SK-N-SH (cell line): ENCODE results near the gene HOXD13. TPM values are rescaled to one million over a fixed set of nuclear protein-coding genes. Genes with fewer than 3 reads are reported as not detected.

Experiments used
- CTCF ChIA-PET: fragments of 300-600, 350-600 bp; formaldehyde crosslinking; extraction: SDS; loops from one replicate; lab custom pipeline; 2021; lab: Yijun Ruan, JAX
- POLR2A ChIA-PET: fragments of 350-600 bp; sonication (Branson Sonifier 250); formaldehyde crosslinking; extraction: SDS; loops from one replicate; lab custom pipeline; 2020; ENCODE audit warnings: antibody characterized with exemption, inconsistent platforms; lab: Yijun Ruan, JAX
- DNase-seq: peaks from one replicate; pipeline ENCODE4 v3.0.0; 2012
- H2AFZ ChIP-seq: fragments of 200-600 bp; sonication (generic); 2 replicates; pipeline ENCODE4 v1.8.1; 2016; ENCODE audit warnings: antibody characterized with exemption, mild to moderate bottlenecking, low read depth
- H3F3A ChIP-seq: fragments of 200-600 bp; sonication (generic); replicated peaks from 2 replicates; pipeline ENCODE3; 2016; ENCODE audit warnings: antibody characterized with exemption, mild to moderate bottlenecking; ENCODE audit not compliant: insufficient read depth
- H3K27ac ChIP-seq, 2 experiments: fragments of 200-500 bp in 1 of 2; fragments of 200-600 bp in 1 of 2; sonication (Bioruptor generic) in 1 of 2; sonication (generic), shearing (Covaris generic) in 1 of 2; 2 replicates each; pipeline versions ENCODE4 v1.5.1 to v1.6.1; 2014 to 2016; ENCODE audit warnings: low read depth in 2 of 2, inconsistent platforms in 1 of 2, low read length in 1 of 2, mild to moderate bottlenecking in 1 of 2, mixed read lengths in 1 of 2
- H3K27me3 ChIP-seq: fragments of 200-600 bp; sonication (generic), shearing (Covaris generic); 2 replicates; pipeline ENCODE4 v1.6.1; 2016; ENCODE audit warnings: mixed run types; ENCODE audit not compliant: insufficient read depth
- H3K36me3 ChIP-seq, 2 experiments: fragments of 200-500 bp in 1 of 2; fragments of 200-600 bp in 1 of 2; sonication (Bioruptor generic) in 1 of 2; sonication (generic) in 1 of 2; replicated peaks in 1 of 2; 2 replicates each; pipeline versions ENCODE3 to v1.5.1; 2014 to 2016; ENCODE audit warnings: low read length in 1 of 2, mild to moderate bottlenecking in 1 of 2; ENCODE audit not compliant: insufficient read depth in 2 of 2, control insufficient read depth in 1 of 2
- H3K4me1 ChIP-seq, 2 experiments: fragments of 200-500 bp in 1 of 2; fragments of 200-600 bp in 1 of 2; sonication (Bioruptor generic) in 1 of 2; sonication (generic), shearing (Covaris generic) in 1 of 2; 2 replicates each; pipeline versions ENCODE4 v1.5.1 to v1.6.1; 2014 to 2016; ENCODE audit warnings: low read depth in 1 of 2, low read length in 1 of 2, mixed run types in 1 of 2; ENCODE audit not compliant: insufficient read depth in 2 of 2, control insufficient read depth in 1 of 2
- H3K4me2 ChIP-seq: fragments of 200-600 bp; sonication (generic), shearing (Covaris generic); 2 replicates; pipeline ENCODE4 v1.6.1; 2017; ENCODE audit warnings: mixed run types
- H3K4me3 ChIP-seq, 2 experiments: fragments of 200-500 bp in 1 of 2; fragments of 200-600 bp in 1 of 2; sonication (Bioruptor generic) in 1 of 2; sonication (generic), shearing (Covaris generic) in 1 of 2; 2 replicates each; pipeline versions ENCODE4 v1.5.1 to v1.8.1; 2014 to 2016; ENCODE audit warnings: low read depth in 2 of 2, inconsistent platforms in 1 of 2, low read length in 1 of 2, mild to moderate bottlenecking in 1 of 2, mixed read lengths in 1 of 2, moderate library complexity in 1 of 2
- H3K79me2 ChIP-seq: fragments of 200-600 bp; sonication (generic); 2 replicates; pipeline ENCODE4 v1.8.1; 2017; ENCODE audit warnings: mild to moderate bottlenecking; ENCODE audit not compliant: insufficient read depth
- H3K9ac ChIP-seq: fragments of 200-600 bp; sonication (generic); 2 replicates; pipeline ENCODE4 v1.6.1; 2017; ENCODE audit warnings: mixed run types
- H3K9me2 ChIP-seq: fragments of 200-600 bp; sonication (generic); 2 replicates; pipeline ENCODE4 v1.6.1; 2017; ENCODE audit warnings: mixed run types
- H3K9me3 ChIP-seq: fragments of 200-600 bp; sonication (generic); 2 replicates; pipeline ENCODE4 v1.6.1; 2017; ENCODE audit warnings: mixed run types, mild to moderate bottlenecking, moderate library complexity
- H4K20me1 ChIP-seq: fragments of 200-600 bp; sonication (generic); 2 replicates; pipeline ENCODE4 v1.6.1; 2017; ENCODE audit warnings: mild to moderate bottlenecking, mixed run types; ENCODE audit not compliant: insufficient read depth
- CTCF ChIP-seq: fragments of 200-600 bp; sonication (generic); IDR thresholded peaks from 2 replicates; pipeline ENCODE4 v1.6.1; 2017; ENCODE audit warnings: antibody characterized with exemption, mild to moderate bottlenecking, moderate library complexity
- ELF1 ChIP-seq: IDR thresholded peaks from 2 replicates; pipeline ENCODE4 v1.4.0; 2012
- EP300 ChIP-seq, 2 experiments: IDR thresholded peaks; 2 replicates each; pipeline versions ENCODE4 v1.4.0 to v1.6.1; 2012; ENCODE audit warnings: borderline replicate concordance in 1 of 2, low read depth in 1 of 2, low read length in 1 of 2
- EZH2phosphoT487 ChIP-seq: fragments of 200-600 bp; sonication (generic); IDR thresholded peaks from 2 replicates; pipeline ENCODE4 v1.6.1; 2017; ENCODE audit warnings: low read depth, mixed run types, mild to moderate bottlenecking, antibody characterized with exemption, moderate library complexity, borderline replicate concordance
- FOXJ3 ChIP-seq: sonication (generic); formaldehyde crosslinking; IDR thresholded peaks from 2 replicates; pipeline ENCODE4 v1.5.1; 2020; ENCODE audit warnings: mild to moderate bottlenecking, missing genetic modification reagents
- FOXM1 ChIP-seq: IDR thresholded peaks from 2 replicates; pipeline ENCODE4 v1.4.0; 2012; ENCODE audit warnings: low read depth, mild to moderate bottlenecking
- GABPA ChIP-seq: IDR thresholded peaks from 2 replicates; pipeline ENCODE4 v1.4.0; 2012; ENCODE audit warnings: low read depth, mild to moderate bottlenecking
- GATA2 ChIP-seq: sonication (generic); formaldehyde crosslinking; IDR thresholded peaks from 2 replicates; pipeline ENCODE4 v1.5.0; 2020; ENCODE audit warnings: mild to moderate bottlenecking, missing genetic modification reagents
- MEF2A ChIP-seq: IDR thresholded peaks from 2 replicates; pipeline ENCODE4 v1.4.0; 2012; ENCODE audit warnings: low read depth, borderline replicate concordance
- MXI1 ChIP-seq: IDR thresholded peaks from 2 replicates; pipeline ENCODE4 v1.6.1; 2012; ENCODE audit warnings: mild to moderate bottlenecking, low read depth, low read length, improper control_type of control experiment
- NFIC ChIP-seq: IDR thresholded peaks from 2 replicates; pipeline ENCODE4 v1.4.0; 2012; ENCODE audit warnings: borderline replicate concordance
- NRF1 ChIP-seq: IDR thresholded peaks from 2 replicates; pipeline ENCODE4 v1.6.1; 2012; ENCODE audit warnings: low read depth, mild to moderate bottlenecking, low read length
- POLR2AphosphoS5 ChIP-seq: IDR thresholded peaks from 2 replicates; pipeline ENCODE4 v1.6.1; 2012; ENCODE audit warnings: low read depth, low read length
- RAD21 ChIP-seq: IDR thresholded peaks from 2 replicates; pipeline ENCODE4 v1.6.1; 2012; ENCODE audit warnings: mild to moderate bottlenecking, low read length
- RCOR1 ChIP-seq: fragments of 150-350 bp; IDR thresholded peaks from 2 replicates; pipeline ENCODE4 v1.6.1; 2017; ENCODE audit warnings: antibody characterized with exemption, low read length
- REST ChIP-seq: IDR thresholded peaks from 2 replicates; pipeline ENCODE4 v1.6.1; 2012; ENCODE audit warnings: mild to moderate bottlenecking, low read depth, low read length, moderate library complexity
- RXRA ChIP-seq: IDR thresholded peaks from 2 replicates; pipeline ENCODE4 v1.4.0; 2012; ENCODE audit warnings: low read depth, mild to moderate bottlenecking, borderline replicate concordance
- SIN3A ChIP-seq: IDR thresholded peaks from 2 replicates; pipeline ENCODE4 v1.6.1; 2012; ENCODE audit warnings: low read depth, mild to moderate bottlenecking, low read length, moderate library complexity, borderline replicate concordance
- SMC3 ChIP-seq: IDR thresholded peaks from 2 replicates; pipeline ENCODE4 v1.6.1; 2012; ENCODE audit warnings: low read depth, low read length, improper control_type of control experiment
- TCF12 ChIP-seq: IDR thresholded peaks from 2 replicates; pipeline ENCODE4 v1.4.0; 2012
- USF1 ChIP-seq: IDR thresholded peaks from 2 replicates; pipeline ENCODE4 v1.4.0; 2012; ENCODE audit warnings: low read depth, borderline replicate concordance
- ZBTB33 ChIP-seq: IDR thresholded peaks from 2 replicates; pipeline ENCODE4 v1.4.0; 2012; ENCODE audit warnings: low read depth, borderline replicate concordance
- WGBS: methylation state at CpG from one replicate; pipeline ENCODE4 v1.1.6; 2017; ENCODE audit warnings: low lambda C conversion rate; 5-methylcytosine and 5-hydroxymethylcytosine counted together
- polyA plus RNA-seq, 3 experiments: library from polyadenylated mRNA; depleted of rRNA; stranded (reverse); fragments of >200 nt; gene quantifications; 2 replicates each; pipeline ENCODE4 v1.2.3, GENCODE V29; 2012

The HOXD13 gene
- polyA plus RNA-seq, 1 of the 3 experiments (the other 2 are of a cell fraction) = not detected

GRCh38 chr2:176079831-176080539, 12.5 kb upstream of the HOXD13 start:
- ChIA-PET POLR2A (interaction anchor here (0.6 to 1.1 kb wide), 2 partner anchors 78 to 393 kb away, joined by 3 read pairs; partner anchors contain the start of gene LNPK), CTCF (interaction anchor here (0.7 to 12.1 kb wide), 51 partner anchors 9 to 878 kb away, joined by 3 to 262 read pairs (median 4); partner anchors contain the start of genes HOXD13 and LNPK)
- Histone ChIP-seq H3K79me2 (no peaks in the 10 kb centered on the region), H3K4me1 (peaks cover 0 to 23% of the 10 kb centered on the region in 2 experiments; a peak in 1 of 4 replicates), H2AFZ (no peak overlapping the region), H3K9me2 (no peaks in the 10 kb centered on the region), H3K9me3 (no peaks in the 10 kb centered on the region), H3K27me3 (peaks cover 70% of the 10 kb centered on the region), H3K27ac (no peak overlapping the region), H3K4me3 (peak overlapping the region; percentile 39 to 52), H3K9ac (no peak overlapping the region), H3F3A (peaks cover 3% of the 10 kb centered on the region), H3K4me2 (peak overlapping the region; percentile 70), H3K36me3 (no peaks in the 10 kb centered on the region), H4K20me1 (peaks cover 17% of the 10 kb centered on the region; the same call in 1 of the 2 replicates)
- DNase-seq = peak; percentile 95
- TF ChIP-seq RAD21 (peak; percentile 63), EZH2phosphoT487 (no peak), CTCF (peak; percentile 87), NFIC (no peak), FOXJ3 (CRISPR knock-in tag) (no peak), NRF1 (no peak), GATA2 (CRISPR knock-in tag) (no peak), RXRA (no peak), TCF12 (no peak), EP300 (IDR thresholded peaks at IDR 0.05; ENCODE audit: borderline replicate concordance in 1 of 2, low read depth in 1 of 2, low read length in 1 of 2) (no peak), POLR2AphosphoS5 (no peak), ELF1 (no peak), USF1 (no peak), SMC3 (peak; percentile 80), ZBTB33 (no peak), SIN3A (no peak), MXI1 (no peak), REST (no peak), GABPA (no peak), MEF2A (no peak), FOXM1 (no peak), RCOR1 (peak; percentile 48; the same call in 1 of the 2 replicates)
- TF ChIP-seq, all 33 proteins: peak for 4
- WGBS = 0% methylated on average over 20 of the region's 86 CpGs
